Loucy (cell line): ENCODE results near the gene EFCAB8.

Experiments used
- H2AFZ ChIP-seq: fragments of 200-600 bp; sonication (generic); 2 replicates; pipeline ENCODE4 v1.6.0; 2016; ENCODE audit warnings: antibody characterized with exemption, mild to moderate bottlenecking, low read length, moderate library complexity
- H3F3A ChIP-seq: fragments of 200-600 bp; 2 replicates; pipeline ENCODE4 v1.6.0; 2016; ENCODE audit warnings: antibody characterized with exemption, low read depth, mild to moderate bottlenecking
- H3K27me3 ChIP-seq: fragments of 200-600 bp; sonication (generic); 2 replicates; pipeline ENCODE4 v1.6.1; 2014; ENCODE audit warnings: low read length, mild to moderate bottlenecking; ENCODE audit not compliant: insufficient read depth, poor library complexity, severe bottlenecking
- H3K36me3 ChIP-seq: fragments of 200-600 bp; sonication (generic); 2 replicates; pipeline ENCODE4 v1.6.1; 2016; ENCODE audit warnings: low read length; ENCODE audit not compliant: insufficient read depth
- H3K4me1 ChIP-seq: fragments of 200-600 bp; sonication (generic); 2 replicates; pipeline ENCODE4 v1.5.1; 2014; ENCODE audit warnings: low read length, mild to moderate bottlenecking; ENCODE audit not compliant: insufficient read depth, poor library complexity, severe bottlenecking
- H3K4me2 ChIP-seq: fragments of 200-600 bp; sonication (generic); 2 replicates; pipeline ENCODE4 v1.6.0; 2014; ENCODE audit warnings: antibody characterized with exemption, low read length, low read depth, mild to moderate bottlenecking; ENCODE audit not compliant: poor library complexity, severe bottlenecking
- H3K4me3 ChIP-seq: fragments of 200-600 bp; sonication (generic); 2 replicates; pipeline ENCODE4 v1.5.1; 2014; ENCODE audit warnings: low read length, mild to moderate bottlenecking, mixed read lengths; ENCODE audit not compliant: poor library complexity, severe bottlenecking
- H3K79me2 ChIP-seq: fragments of 200-600 bp; sonication (generic); 2 replicates; pipeline ENCODE4 v1.6.1; 2014; ENCODE audit warnings: low read length; ENCODE audit not compliant: insufficient read depth
- H3K9ac ChIP-seq: fragments of 200-600 bp; sonication (generic); 2 replicates; pipeline ENCODE4 v1.6.0; 2014; ENCODE audit warnings: mild to moderate bottlenecking, low read depth, low read length, moderate library complexity; ENCODE audit not compliant: poor library complexity, severe bottlenecking
- H3K9me2 ChIP-seq: fragments of 200-600 bp; sonication (generic); replicated peaks from 2 replicates; pipeline ENCODE4 v1.6.1; 2016; ENCODE audit warnings: low read depth, low read length, mixed read lengths
- H3K9me3 ChIP-seq: fragments of 200-600 bp; sonication (generic); 2 replicates; pipeline ENCODE4 v1.6.1; 2014; ENCODE audit warnings: mild to moderate bottlenecking, antibody characterized with exemption, low read length, low read depth; ENCODE audit not compliant: insufficient read depth
- H4K20me1 ChIP-seq: fragments of 200-600 bp; sonication (generic); 2 replicates; pipeline ENCODE4 v1.6.0; 2014; ENCODE audit warnings: antibody characterized with exemption, low read length, mild to moderate bottlenecking; ENCODE audit not compliant: insufficient read depth, poor library complexity, severe bottlenecking
- EZH2phosphoT487 ChIP-seq: fragments of 200-600 bp; IDR thresholded peaks from 2 replicates; pipeline ENCODE4 v1.6.1; 2018; ENCODE audit warnings: antibody characterized with exemption, mild to moderate bottlenecking, moderate library complexity, borderline replicate concordance
- TF ChIP-seq, protein P1 (sequence below): fragments of 200-600 bp; sonication (generic); conservative IDR thresholded peaks from 2 replicates; pipeline ENCODE4 v1.5.1; 2014; ENCODE audit warnings: mild to moderate bottlenecking, antibody characterized with exemption, low read length

EFCAB8 gene

GRCh38 chr20:32995802-32996201, 137.1 kb downstream of the EFCAB8 start:
- no peaks in the 10 kb centered on the region for H3K36me3 ChIP-seq
- H3K9me2 ChIP-seq: no peaks in the 10 kb centered on the region

GRCh38 chr20:32997431-32997830, 138.7 kb downstream of the EFCAB8 start:
- Histone ChIP-seq H3K36me3 (no peaks in the 10 kb centered on the region), H2AFZ (no peak overlapping the region), H3K4me3 (no peak overlapping the region), H3K9ac (no peak overlapping the region), H3K9me2 (no peaks in the 10 kb centered on the region), H3F3A (no peaks in the 10 kb centered on the region), H3K4me2 (no peak overlapping the region), H3K27me3 (no peaks in the 10 kb centered on the region), H3K4me1 (peaks cover under 1% of the 10 kb centered on the region), H3K79me2 (no peaks in the 10 kb centered on the region), H3K9me3 (peaks cover 9% of the 10 kb centered on the region; the same call in 1 of the 2 replicates), H4K20me1 (no peaks in the 10 kb centered on the region)
- TF ChIP-seq, protein P1, sequence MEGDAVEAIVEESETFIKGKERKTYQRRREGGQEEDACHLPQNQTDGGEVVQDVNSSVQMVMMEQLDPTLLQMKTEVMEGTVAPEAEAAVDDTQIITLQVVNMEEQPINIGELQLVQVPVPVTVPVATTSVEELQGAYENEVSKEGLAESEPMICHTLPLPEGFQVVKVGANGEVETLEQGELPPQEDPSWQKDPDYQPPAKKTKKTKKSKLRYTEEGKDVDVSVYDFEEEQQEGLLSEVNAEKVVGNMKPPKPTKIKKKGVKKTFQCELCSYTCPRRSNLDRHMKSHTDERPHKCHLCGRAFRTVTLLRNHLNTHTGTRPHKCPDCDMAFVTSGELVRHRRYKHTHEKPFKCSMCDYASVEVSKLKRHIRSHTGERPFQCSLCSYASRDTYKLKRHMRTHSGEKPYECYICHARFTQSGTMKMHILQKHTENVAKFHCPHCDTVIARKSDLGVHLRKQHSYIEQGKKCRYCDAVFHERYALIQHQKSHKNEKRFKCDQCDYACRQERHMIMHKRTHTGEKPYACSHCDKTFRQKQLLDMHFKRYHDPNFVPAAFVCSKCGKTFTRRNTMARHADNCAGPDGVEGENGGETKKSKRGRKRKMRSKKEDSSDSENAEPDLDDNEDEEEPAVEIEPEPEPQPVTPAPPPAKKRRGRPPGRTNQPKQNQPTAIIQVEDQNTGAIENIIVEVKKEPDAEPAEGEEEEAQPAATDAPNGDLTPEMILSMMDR: no peak
- TF ChIP-seq EZH2phosphoT487: no peak

More at GRCh38 chr20:32995802-32996201, 137.1 kb downstream of the EFCAB8 start:
- no peak for TF ChIP-seq EZH2phosphoT487
- TF ChIP-seq, protein P1: peak; percentile 44; the same call in 1 of the 2 replicates
- Histone ChIP-seq H3K4me1 (peaks cover 16% of the 10 kb centered on the region), H3K4me2 (no peak overlapping the region), H4K20me1 (no peaks in the 10 kb centered on the region), H2AFZ (no peak overlapping the region), H3F3A (no peaks in the 10 kb centered on the region), H3K9ac (no peak overlapping the region), H3K4me3 (no peak overlapping the region), H3K9me3 (peaks cover 9% of the 10 kb centered on the region; the same call in 1 of the 2 replicates), H3K27me3 (no peaks in the 10 kb centered on the region), H3K79me2 (no peaks in the 10 kb centered on the region)

DNA sequence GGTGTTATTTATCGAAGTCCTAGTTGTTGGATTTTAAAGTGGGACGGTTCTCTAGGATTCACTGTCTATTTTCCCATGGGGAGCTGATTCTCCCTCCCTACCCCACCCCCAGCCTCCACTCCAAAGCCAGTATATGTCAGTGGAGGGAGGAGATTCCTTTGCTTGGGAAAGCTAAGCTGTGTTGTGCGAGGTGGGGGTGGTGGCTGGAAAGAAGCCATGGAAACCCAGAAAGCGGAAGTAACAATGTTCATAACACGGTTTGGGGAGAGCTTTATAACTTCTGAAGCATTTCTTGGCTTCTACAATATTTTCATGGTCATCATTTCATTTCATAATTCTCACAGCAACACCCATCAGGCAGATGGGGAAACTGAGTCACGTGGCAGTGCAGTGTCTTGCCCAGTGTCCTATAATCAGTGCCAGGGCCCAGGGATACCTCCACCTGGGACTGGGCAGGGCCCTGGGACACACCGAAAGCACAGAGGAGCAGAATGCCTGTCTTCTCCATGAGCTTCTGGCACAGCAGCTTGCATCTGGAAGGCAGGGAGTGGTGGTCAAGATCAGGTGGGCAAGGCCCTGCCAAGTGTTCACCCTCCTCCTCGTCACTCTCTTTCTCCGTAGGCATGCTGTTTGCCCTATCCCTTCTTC, 141.0 kb downstream of the EFCAB8 start:
- Histone ChIP-seq H3K27me3 (no peaks in the 10 kb centered on the region), H4K20me1 (no peaks in the 10 kb centered on the region), H3K9me3 (peaks cover 9% of the 10 kb centered on the region; the same call in 1 of the 2 replicates), H3F3A (no peaks in the 10 kb centered on the region), H3K4me1 (no peaks in the 10 kb centered on the region), H3K4me2 (no peak overlapping the region), H3K9me2 (no peaks in the 10 kb centered on the region), H3K79me2 (no peaks in the 10 kb centered on the region), H2AFZ (no peak overlapping the region), H3K36me3 (no peaks in the 10 kb centered on the region), H3K9ac (no peak overlapping the region), H3K4me3 (no peak overlapping the region)
- TF ChIP-seq, protein P1: no peak
- no peak for TF ChIP-seq EZH2phosphoT487
